Ovary (tissue), 3 donors: ENCODE results near the gene C17orf113.
"Not testable (repeated sequence)": the region's sequence is repeated elsewhere in the genome, so short reads cannot be mapped to it uniquely, and the experiment has no call there.

ENCODE experiments used
- EP300 ChIP-seq: sonication (generic); formaldehyde crosslinking; IDR thresholded peaks from one replicate; pipeline ENCODE4 v1.6.1; 2017; ENCODE audit warnings: antibody characterized with exemption
- POLR2A ChIP-seq: fragments of 450-650 bp; IDR thresholded peaks from one replicate; pipeline ENCODE4 v1.6.1; 2017; ENCODE audit warnings: antibody characterized with exemption, mild to moderate bottlenecking, moderate library complexity
- TF ChIP-seq, protein P1 (sequence below), 3 donors: fragments of 450-650 bp in 2 of 3; fragments of 200-600 bp in 1 of 3; IDR thresholded peaks; one replicate each; pipeline versions ENCODE4 v1.5.1 to v1.8.0; 2016 to 2022; ENCODE audit warnings: antibody characterized with exemption in 3 of 3, mild to moderate bottlenecking in 1 of 3
- donor health status: DM: no; HTN: no; CAD: no.

DNA sequence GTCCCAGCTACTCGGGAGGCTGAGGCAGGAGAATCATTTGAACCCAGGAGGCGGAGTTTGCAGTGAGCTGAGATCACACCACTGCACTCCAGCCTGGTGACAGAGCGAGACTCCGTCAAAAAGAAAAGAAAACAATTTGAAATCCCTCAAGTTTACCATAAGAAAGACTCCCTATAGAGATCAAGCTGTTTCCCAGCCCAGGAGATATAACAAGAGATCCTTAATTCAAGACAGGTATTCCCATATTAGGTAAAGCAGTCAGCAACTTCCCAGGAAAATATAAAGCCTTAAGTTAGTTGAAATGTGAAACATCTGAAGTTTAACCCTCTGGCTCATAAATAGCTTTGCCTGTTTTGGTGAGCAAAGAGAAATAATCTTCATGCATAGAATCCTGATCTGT, 38.0 kb downstream of the C17orf113 start:
- TF ChIP-seq, protein P1, sequence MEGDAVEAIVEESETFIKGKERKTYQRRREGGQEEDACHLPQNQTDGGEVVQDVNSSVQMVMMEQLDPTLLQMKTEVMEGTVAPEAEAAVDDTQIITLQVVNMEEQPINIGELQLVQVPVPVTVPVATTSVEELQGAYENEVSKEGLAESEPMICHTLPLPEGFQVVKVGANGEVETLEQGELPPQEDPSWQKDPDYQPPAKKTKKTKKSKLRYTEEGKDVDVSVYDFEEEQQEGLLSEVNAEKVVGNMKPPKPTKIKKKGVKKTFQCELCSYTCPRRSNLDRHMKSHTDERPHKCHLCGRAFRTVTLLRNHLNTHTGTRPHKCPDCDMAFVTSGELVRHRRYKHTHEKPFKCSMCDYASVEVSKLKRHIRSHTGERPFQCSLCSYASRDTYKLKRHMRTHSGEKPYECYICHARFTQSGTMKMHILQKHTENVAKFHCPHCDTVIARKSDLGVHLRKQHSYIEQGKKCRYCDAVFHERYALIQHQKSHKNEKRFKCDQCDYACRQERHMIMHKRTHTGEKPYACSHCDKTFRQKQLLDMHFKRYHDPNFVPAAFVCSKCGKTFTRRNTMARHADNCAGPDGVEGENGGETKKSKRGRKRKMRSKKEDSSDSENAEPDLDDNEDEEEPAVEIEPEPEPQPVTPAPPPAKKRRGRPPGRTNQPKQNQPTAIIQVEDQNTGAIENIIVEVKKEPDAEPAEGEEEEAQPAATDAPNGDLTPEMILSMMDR (IDR thresholded peaks at IDR 0.05) = not testable (repeated sequence)
- TF ChIP-seq POLR2A, EP300: not testable (repeated sequence)
